ENCODE results near the gene CDH23. TPM values are rescaled to one million over a fixed set of nuclear protein-coding genes. Genes with fewer than 3 reads are reported as not detected.

CDH23 gene
- total and polyA plus RNA-seq, 2 of the 8 experiments (the other 6 are each of a cell fraction or from before 2014, with no cell fraction given), result 1.9 to 4.9 TPM

DNA sequence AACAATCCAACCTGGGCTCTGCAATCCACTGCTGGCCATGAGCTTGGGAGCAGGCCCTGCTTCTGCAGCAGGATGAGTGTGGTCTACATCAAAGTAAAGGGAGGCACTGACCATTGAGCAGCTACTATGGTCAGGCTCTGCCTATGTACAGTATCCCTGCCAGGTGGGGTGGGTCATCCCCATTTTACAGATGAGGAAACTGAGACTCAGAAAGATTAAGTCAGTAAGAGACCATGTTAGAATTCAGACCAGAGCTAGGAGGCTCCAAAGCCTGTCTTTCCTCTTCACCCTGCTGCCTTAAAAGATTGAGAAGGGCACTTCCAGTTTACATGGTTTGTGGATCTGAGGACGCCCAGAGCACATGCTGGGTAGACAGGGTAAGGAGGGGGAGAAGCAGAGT, 27.1 kb upstream of the CDH23 start:
- TF ChIP-seq TEAD4 (IDR thresholded peaks at IDR 0.05; ENCODE audit: low read depth, low read length) (no peak), EGR1 (IDR thresholded peaks at IDR 0.05; ENCODE audit: borderline replicate concordance, low read depth, low read length) (no peak), SAP30 (IDR thresholded peaks at IDR 0.05; ENCODE audit: insufficient read depth, insufficient replicate concordance, low read length) (no peak), FOSL1 (IDR thresholded peaks at IDR 0.05; ENCODE audit: insufficient read depth, low read depth, low read length) (no peak), SIX5 (IDR thresholded peaks at IDR 0.05; ENCODE audit: low read depth, low read length) (no peak), CHD2 (IDR thresholded peaks at IDR 0.05; ENCODE audit: low read length) (no peak), SUZ12 (IDR thresholded peaks at IDR 0.05; ENCODE audit: low read length) (no peak), NANOG (IDR thresholded peaks at IDR 0.05; ENCODE audit: insufficient read depth, low read depth, low read length, poor library complexity, severe bottlenecking) (no peak), BACH1 (IDR thresholded peaks at IDR 0.05; ENCODE audit: low read length) (no peak), EP300 (IDR thresholded peaks at IDR 0.05; ENCODE audit: borderline replicate concordance in 1 of 2, low read depth in 2 of 2, low read length in 2 of 2) (no peak), RNF2 (IDR thresholded peaks at IDR 0.05; ENCODE audit: borderline replicate concordance, low read depth, low read length, missing control alignments, poor library complexity, severe bottlenecking) (no peak), PHF8 (conservative IDR thresholded peaks at IDR 0.05; ENCODE audit: low read depth, low read length) (no peak), JUND (IDR thresholded peaks at IDR 0.05; ENCODE audit: low read length) (no peak)
- no peak overlapping the region for H3K18ac ChIP-seq (ENCODE audit: extremely low read depth, low read length)
- no peak overlapping the region for H3K4ac ChIP-seq (replicated peaks; ENCODE audit: insufficient read length, low read depth, low read length)
- H3K23ac ChIP-seq (ENCODE audit: insufficient read length), result no peak overlapping the region
- FAIRE-seq (no peak), DNase-seq (ENCODE audit: low read depth in 1 of 2, low spot score in 2 of 2) (no peak)
- no peak overlapping the region for H3K14ac ChIP-seq (ENCODE audit: insufficient read length)
- no peak overlapping the region for H3K27ac ChIP-seq (ENCODE audit: low read depth, low read length)
- no peak overlapping the region for H4K5ac ChIP-seq (ENCODE audit: insufficient read length, low read depth, low read length)
- H3K79me2 ChIP-seq (ENCODE audit: control insufficient read depth in 1 of 2, insufficient read depth in 2 of 2, low read length in 2 of 2), result no peaks in the 10 kb centered on the region
- H3K4me3 ChIP-seq (ENCODE audit: extremely low read depth in 1 of 4, insufficient read depth in 2 of 4, low read depth in 3 of 4, low read length in 4 of 4), result no peak overlapping the region
- H2BK15ac ChIP-seq (ENCODE audit: low read length), result no peak overlapping the region
- H3K56ac ChIP-seq (replicated peaks; ENCODE audit: insufficient read length, low read depth, low read length), result no peak overlapping the region
- no peak overlapping the region for H3K9ac ChIP-seq (replicated peaks in 1 of 4; ENCODE audit: extremely low read depth in 1 of 4, low read depth in 3 of 4, low read length in 3 of 4)
- no peaks in the 10 kb centered on the region; a peak in 1 of 7 replicates for H3K4me1 ChIP-seq (replicated peaks in 1 of 4; ENCODE audit: control insufficient read depth in 3 of 4, insufficient read depth in 4 of 4, low read length in 3 of 4)
- 78% methylated on average over 1 of the region's 1 CpG; no CpG with 5 or more reads in 1 of the 2 experiments for WGBS, 2 experiments (ENCODE audit: extremely low coverage in 1 of 2, insufficient coverage in 1 of 2, insufficient read length in 1 of 2, insufficient replicate concordance in 2 of 2, low coverage in 1 of 2, low lambda C conversion rate in 2 of 2, missing lambda C conversion rate in 1 of 2)
- POLR2A ChIA-PET (ENCODE audit: partially characterized antibody), result no interaction called here
- no peak overlapping the region for H2AFZ ChIP-seq (ENCODE audit: low read length)
- no peaks in the 10 kb centered on the region for H3K23me2 ChIP-seq (ENCODE audit: low read depth, low read length)
- no peak overlapping the region for H4K8ac ChIP-seq (ENCODE audit: extremely low read depth, insufficient read depth, low read length)
- H3K36me3 ChIP-seq (ENCODE audit: control insufficient read depth in 2 of 4, insufficient read depth in 4 of 4, low read length in 3 of 4), result no peaks in the 10 kb centered on the region
- no peaks in the 10 kb centered on the region for H4K20me1 ChIP-seq (replicated peaks in 1 of 2; ENCODE audit: control insufficient read depth in 1 of 2, insufficient read depth in 2 of 2, low read length in 2 of 2)
- no peak overlapping the region for H2BK120ac ChIP-seq (replicated peaks; ENCODE audit: low read depth, low read length)
- CTCF ChIA-PET (ENCODE audit: partially characterized antibody), result interaction anchor here (0.7 to 28.0 kb wide), 11 partner anchors 8 to 466 kb away, joined by 3 to 401 read pairs (median 3); partner anchors contain the start of gene SLC29A3
- no peak overlapping the region for H4K91ac ChIP-seq (replicated peaks; ENCODE audit: insufficient read length, low read length)
- no peak overlapping the region for H2BK5ac ChIP-seq (ENCODE audit: low read depth, low read length)
- H3K9me3 ChIP-seq (ENCODE audit: insufficient read depth in 2 of 2, low read depth in 1 of 2, low read length in 1 of 2), result no peaks in the 10 kb centered on the region
- H3K4me2 ChIP-seq (ENCODE audit: insufficient read depth in 1 of 2, low read depth in 2 of 2, low read length in 2 of 2), result no peak overlapping the region
- H3K79me1 ChIP-seq (ENCODE audit: low read depth, low read length), result no peaks in the 10 kb centered on the region
- H2AK5ac ChIP-seq (ENCODE audit: low read depth, low read length), result 0 out of 2 replicates have a peak overlapping the region, but pooled peaks have one; percentile 34
- H2BK12ac ChIP-seq (ENCODE audit: low read depth, low read length), result 0 out of 2 replicates have a peak overlapping the region, but pooled peaks have one; percentile 14
- no peak overlapping the region for H2BK20ac ChIP-seq (ENCODE audit: low read length)
- H3K27me3 ChIP-seq (replicated peaks in 1 of 4; ENCODE audit: control insufficient read depth in 3 of 4, extremely low read depth in 1 of 4, insufficient read depth in 3 of 4, low read length in 3 of 4), result no peaks in the 10 kb centered on the region; a peak in 2 of 7 replicates
